HG03439 (cell line): ENCODE measurements around the gene OR9A4.
"Not testable (repeated sequence)": the region's sequence is repeated elsewhere in the genome, so short reads cannot be mapped to it uniquely, and the experiment has no call there.

Source experiments
- ATAC-seq: cut with Tn5 transposase; IDR thresholded peaks from one replicate; pipeline ENCODE4 v1.9.1; 2021; ENCODE audit warnings: mild to moderate bottlenecking, moderate library complexity; ENCODE audit not compliant: unreplicated experiment

OR9A4 gene, protein sequence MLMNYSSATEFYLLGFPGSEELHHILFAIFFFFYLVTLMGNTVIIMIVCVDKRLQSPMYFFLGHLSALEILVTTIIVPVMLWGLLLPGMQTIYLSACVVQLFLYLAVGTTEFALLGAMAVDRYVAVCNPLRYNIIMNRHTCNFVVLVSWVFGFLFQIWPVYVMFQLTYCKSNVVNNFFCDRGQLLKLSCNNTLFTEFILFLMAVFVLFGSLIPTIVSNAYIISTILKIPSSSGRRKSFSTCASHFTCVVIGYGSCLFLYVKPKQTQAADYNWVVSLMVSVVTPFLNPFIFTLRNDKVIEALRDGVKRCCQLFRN

GRCh38 chr7:141916099-141916498 lies at the start of gene OR9A4:
OR9A4 (plus strand) TSS chr7:141916399; CDS start chr7:141918876, 2,477 bp downstream.
- ATAC-seq: no peak

DNA sequence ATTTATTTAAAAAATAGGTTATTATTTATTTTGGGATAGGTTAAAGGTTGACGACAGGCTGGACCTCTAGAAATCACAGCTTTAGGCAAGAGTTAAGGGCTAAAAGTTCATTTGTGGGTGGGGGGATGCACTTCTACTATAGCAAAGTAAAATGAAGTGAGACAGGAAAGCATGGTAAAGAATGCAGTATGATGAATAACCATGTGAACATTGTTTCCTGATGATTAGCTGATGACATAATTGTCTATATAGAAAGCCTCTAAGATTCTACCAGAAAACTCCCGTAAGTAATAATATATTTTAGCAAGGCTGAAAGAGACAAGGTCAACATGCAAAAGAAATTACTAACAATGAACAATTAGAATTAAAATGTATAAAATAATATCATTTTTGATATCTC lies 49.2 kb upstream of the OR9A4 start:
- no peak for ATAC-seq

GRCh38 chr7:141872931-141873330 lies 43.3 kb upstream of the OR9A4 start:
- ATAC-seq: no peak

- no peak for ATAC-seq
Observed at GRCh38 chr7:141874787-141875186, 41.4 kb upstream of the OR9A4 start.

DNA sequence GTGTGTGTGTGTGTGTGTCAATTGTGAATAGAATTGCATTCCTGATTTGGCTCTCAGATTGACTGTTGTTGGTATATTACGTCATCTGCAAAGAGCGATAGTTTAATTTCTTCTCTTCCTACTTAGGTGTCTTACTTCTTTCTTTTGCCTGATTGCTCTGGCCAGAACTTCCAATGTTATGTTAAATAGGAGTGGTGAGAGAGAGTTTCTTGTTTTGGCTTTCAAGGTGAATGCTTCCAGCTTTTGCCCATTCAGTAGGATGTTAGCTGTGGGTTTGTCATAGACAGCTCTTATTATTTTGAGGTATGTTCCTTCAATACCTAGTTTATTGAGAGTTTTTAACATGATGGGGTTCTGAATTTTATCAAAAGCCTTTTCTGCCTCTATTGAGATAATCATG lies 40.7 kb upstream of the OR9A4 start:
- no peak for ATAC-seq

- ATAC-seq: no peak
Observed at GRCh38 chr7:141876371-141876770, 39.8 kb upstream of the OR9A4 start.

DNA sequence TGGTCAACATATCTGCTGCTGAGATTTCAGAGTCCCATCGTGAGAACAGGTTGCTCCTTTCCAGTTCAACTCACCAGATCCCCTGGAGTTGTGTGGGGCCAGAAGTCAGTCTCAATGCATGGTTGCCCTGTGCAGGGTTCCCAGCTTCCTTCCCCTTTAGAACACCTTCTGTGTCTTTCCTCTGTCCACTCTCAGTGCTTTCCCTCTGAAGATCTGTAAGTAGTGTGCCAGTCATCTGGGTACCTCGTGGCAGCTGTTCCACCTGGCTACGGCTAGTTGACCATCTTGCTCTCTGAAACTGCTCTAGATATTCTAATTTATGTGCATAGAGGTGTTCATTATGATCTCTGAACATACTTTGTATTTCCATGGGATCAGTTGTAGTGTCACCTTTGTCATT lies 38.8 kb upstream of the OR9A4 start:
- ATAC-seq: no peak

DNA sequence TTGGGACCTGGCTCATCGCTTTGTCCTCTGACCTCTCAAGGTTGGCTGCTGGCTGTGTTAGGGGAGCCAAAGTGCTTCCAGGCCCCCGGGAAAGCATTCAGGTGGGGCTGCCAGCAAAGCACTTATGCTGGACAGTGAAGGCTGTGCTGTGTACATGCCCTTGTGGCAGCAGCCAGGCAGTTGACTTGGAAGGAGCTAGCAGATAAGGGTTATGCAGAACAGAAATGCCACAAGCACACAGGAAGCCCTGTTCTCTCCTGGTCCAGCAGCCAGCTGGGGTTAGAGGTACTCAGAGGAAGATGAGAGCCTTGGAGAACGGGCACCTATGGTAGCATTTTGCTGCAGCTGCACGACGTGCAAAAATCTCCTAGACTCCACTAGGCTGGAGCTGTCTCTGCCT lies 35.2 kb upstream of the OR9A4 start:
- no peak for ATAC-seq

GRCh38 chr7:141884539-141885225 lies 31.5 kb upstream of the OR9A4 start:
- ATAC-seq: no peak

DNA sequence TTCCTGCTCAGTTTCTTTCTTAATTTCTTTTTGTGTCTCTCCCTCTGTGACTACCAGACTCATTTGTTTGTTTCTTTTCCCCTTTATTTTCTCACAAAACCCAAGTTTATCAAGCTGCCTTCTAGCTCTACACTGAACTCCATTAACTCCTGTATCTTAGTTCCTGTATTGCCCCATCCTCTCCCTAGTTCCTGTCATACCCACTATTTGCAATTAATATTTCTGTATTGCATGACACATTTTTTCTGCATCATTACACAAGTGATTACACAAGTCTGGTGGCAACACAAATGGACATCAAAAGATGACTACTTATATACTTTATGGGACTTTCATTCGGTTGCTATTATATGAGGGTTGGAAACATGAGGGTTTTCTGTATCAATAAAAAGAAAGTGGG lies 26.9 kb upstream of the OR9A4 start:
- no peak for ATAC-seq

GRCh38 chr7:141891336-141891735 lies 24.9 kb upstream of the OR9A4 start:
- ATAC-seq: no peak

DNA sequence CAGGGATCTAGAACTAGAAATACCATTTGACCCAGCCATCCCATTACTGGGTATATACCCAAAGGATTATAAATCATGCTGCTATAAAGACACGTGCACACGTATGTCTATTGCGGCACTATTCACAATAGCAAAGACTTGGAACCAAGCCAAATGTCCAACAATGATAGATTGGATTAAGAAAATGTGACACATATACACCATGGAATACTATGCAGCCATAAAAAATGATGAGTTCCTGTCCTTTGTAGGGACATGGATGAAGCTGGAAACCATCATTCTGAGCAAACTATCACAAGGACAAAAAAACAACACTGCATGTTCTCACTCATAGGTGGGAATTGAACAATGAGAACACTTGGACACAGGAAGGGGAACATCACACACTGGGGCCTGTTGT lies 16.8 kb upstream of the OR9A4 start:
- not testable (repeated sequence) for ATAC-seq

DNA sequence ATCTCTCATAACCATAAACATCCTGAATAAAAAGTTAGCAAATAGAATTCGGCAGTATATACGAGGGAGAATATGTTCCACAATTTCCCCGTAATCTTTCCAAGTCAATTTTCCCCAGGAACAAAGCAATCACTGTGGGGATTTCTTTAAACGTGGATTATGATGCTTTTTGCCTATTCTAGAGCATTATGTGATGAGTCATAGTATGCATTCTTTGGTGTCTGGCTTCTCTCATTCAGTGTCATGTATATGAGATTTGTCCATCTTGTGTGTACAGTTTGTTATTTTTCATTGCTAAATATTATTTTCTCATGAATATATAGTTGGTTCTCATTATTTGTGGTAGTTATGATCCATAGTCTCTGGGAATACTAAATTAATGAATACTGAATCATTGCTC lies 9.9 kb upstream of the OR9A4 start:
- ATAC-seq: no peak

GRCh38 chr7:141911391-141911790 lies 4.8 kb upstream of the OR9A4 start:
- ATAC-seq: no peak

DNA sequence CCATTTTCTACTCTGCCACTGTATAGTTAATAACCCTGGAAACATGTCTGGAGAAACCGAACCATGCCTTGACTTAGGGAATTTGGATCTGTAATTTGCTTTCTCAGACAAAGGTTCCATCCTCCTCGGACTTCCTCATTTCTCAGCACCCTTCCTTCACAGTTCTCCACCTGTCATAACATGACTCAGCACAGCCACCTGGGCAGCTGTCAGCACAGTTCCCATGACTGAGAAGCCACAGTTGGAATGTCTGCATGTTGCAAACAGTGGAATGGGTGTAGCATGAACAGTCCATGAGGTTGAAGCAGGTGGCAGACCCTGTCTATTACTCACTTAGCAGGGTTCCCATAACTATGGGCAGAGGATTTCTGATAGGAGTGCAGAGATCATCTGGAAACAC lies 634 bp upstream of the OR9A4 start:
- no peak for ATAC-seq

DNA sequence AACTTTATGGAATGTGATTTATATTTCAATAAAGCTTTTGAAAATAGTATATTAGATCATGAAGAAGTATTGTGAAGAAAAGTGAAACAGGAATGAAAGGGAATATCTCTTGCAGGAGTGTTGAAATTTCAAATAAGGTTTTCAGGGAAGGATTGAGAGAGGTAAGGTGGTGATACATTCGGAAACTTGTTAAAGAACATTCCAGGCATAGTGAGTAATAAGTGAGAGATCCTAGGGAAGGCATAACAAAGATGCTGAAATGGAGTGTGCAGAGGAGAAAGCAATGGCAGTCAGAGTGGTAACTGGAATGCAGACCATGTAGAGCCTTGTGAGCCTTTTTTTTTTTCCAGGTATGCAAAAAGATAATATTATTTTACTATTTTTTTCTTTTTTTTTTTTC lies 4.1 kb downstream of the OR9A4 start:
- no peak for ATAC-seq

DNA sequence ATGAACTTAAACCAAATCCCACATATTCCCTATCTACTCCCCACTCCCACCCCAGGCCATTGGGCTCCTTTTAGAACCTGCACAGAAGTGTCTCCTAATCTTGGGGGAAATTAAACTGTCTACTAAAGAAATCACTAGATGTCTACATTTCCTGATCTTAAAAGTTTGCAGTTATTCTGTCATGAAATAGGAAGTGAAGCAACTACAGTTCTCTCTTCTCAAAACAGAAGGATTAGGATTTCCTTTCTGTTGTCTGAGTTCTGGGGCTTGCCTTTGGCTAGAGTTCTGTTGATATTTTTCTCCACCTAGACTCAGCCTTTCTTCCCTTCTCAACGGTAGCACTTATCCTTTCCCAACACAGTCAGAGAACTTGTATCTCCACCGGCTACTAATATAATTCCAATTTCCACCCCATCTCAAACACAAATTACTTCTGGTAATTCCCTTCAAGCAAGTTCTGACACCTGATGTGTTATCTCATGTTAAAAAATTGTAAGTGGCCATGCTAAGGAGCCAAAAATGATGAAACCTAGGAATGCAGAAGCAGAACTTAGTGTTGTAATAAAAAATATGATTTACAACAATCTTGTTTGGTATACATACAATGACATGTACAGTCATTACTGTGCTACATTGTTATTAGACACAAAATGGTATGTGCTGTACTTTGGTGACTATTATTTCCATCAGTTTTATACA lies 12.1 kb downstream of the OR9A4 start:
- ATAC-seq: no peak

DNA sequence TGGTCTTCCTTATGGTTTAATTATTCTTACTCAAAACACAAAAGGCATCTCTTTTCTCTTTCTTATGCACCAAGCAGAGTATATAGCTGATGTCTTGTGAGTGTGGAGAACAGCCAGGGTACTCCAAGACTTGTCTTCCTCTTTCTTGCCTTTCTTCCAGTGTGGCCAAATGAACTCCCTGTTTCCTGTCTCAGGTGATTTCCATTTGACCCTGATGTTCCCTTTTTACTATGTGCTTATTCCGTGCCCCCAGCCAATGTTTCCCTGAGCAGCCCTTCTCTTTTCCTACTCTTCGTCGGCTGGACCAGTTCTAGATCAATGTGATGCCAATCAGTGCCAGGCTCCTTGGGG lies 12.6 kb downstream of the OR9A4 start:
- ATAC-seq: no peak

DNA sequence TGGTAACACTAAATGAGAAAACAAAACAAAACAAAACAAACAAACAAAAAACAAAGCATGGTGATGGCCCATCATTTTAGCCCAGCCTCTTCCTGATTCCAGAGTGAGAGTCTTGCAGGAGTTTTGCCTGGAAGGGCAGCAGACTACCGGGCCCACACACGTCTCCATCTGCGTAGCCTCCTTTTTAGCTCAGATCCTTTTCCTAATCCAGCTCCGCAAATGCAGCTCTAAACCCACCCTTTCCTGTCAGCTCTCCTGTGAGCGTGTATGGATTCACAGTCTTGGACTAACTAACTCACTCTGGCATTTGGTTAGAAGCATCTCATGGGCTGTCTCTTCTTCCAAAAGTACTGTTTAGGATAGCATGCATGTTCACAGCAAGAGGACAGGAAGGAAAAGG lies 14.0 kb downstream of the OR9A4 start:
- no peak for ATAC-seq

DNA sequence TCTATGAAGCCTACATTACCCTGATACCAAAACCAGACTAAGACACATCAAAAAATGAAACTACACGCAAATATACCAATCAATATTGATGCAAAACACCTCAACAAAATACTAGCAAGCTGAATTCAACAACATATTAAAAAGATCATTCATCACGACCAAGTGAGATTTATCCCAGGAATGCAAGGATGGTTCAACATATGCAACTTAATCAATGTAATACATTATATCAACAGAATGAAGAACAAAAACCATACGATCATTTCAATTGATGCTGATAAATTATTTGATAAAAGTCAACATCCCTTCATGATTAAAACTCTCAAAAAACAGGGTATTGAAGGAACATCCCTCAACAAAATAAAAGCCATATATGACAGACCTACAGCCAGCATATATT lies 24.9 kb downstream of the OR9A4 start:
- ATAC-seq: no peak

DNA sequence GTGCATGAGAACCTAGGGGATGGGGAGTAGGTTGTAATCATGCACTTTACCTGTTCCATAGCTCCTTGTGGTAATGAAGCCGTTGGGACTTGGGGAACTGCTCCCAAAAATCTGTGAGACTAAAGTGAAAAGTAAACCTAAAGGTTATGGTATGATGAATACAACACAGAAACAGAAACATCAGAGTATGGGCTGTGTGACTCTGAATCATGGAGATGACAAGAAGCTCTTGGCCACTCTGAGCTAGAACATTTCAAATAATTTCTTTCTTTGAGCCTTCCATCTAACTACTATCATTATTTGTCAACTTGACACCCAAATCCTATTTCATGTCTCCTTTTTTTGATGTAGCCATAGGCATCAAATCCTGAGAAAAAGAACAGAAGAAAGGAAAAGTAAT lies 27.6 kb downstream of the OR9A4 start:
- no peak for ATAC-seq

- ATAC-seq: no peak
Observed at GRCh38 chr7:141944811-141945210, 28.6 kb downstream of the OR9A4 start.
